IMR-90 (cell line): ENCODE results near the gene ROBO2. TPM values are rescaled to one million over a fixed set of nuclear protein-coding genes. Genes with fewer than 3 reads are reported as not detected.

ENCODE experiments used
- ATAC-seq: fragments of 200-7000 bp; cut with Tn5 transposase; 2 replicates; pipeline ENCODE4 v1.9.1; 2020; ENCODE audit warnings: low read depth, mild to moderate bottlenecking, moderate library complexity
- BruUV-seq: library from RNA; stranded (reverse); fragments of 400-500 nt; replicated peaks from 2 replicates; lab custom pipeline; 2021; lab: Mats Ljungman, UMichigan
- CTCF ChIA-PET: fragments of 300-600 bp; formaldehyde crosslinking; extraction: SDS; loops from one replicate; lab custom pipeline; 2021; ENCODE audit warnings: antibody characterized with exemption; lab: Yijun Ruan, JAX
- POLR2A ChIA-PET: fragments of 300-600 bp; sonication (Branson Sonifier 250); formaldehyde crosslinking; loops from one replicate; lab custom pipeline; 2022; ENCODE audit warnings: antibody characterized with exemption; ENCODE audit not compliant: unreplicated experiment; lab: Charles Lee
- DNase-seq: peaks from one replicate; pipeline ENCODE4 v3.0.0; 2013
- H2AFZ ChIP-seq: replicated peaks from 2 replicates; pipeline ENCODE3; 2013; ENCODE audit warnings: low read length, mild to moderate bottlenecking; ENCODE audit not compliant: poor library complexity
- H2AK5ac ChIP-seq: 2 replicates; pipeline ENCODE4 v1.6.1; 2013; ENCODE audit warnings: low read depth, low read length, inconsistent platforms
- H2AK9ac ChIP-seq: replicated peaks from 2 replicates; pipeline ENCODE3; 2013; ENCODE audit warnings: mild to moderate bottlenecking, low read depth, low read length, moderate library complexity; ENCODE audit not compliant: poor library complexity
- H2BK120ac ChIP-seq: 2 replicates; pipeline ENCODE4 v1.6.1; 2013; ENCODE audit warnings: low read depth, low read length, inconsistent platforms
- H2BK15ac ChIP-seq: 3 replicates; pipeline ENCODE4 v1.6.1; 2013; ENCODE audit warnings: low read depth, low read length, inconsistent platforms
- H2BK20ac ChIP-seq: 2 replicates; pipeline ENCODE4 v1.6.1; 2013; ENCODE audit warnings: low read depth, mild to moderate bottlenecking, inconsistent platforms, low read length, moderate library complexity
- H2BK5ac ChIP-seq: 2 replicates; pipeline ENCODE4 v1.6.1; 2013; ENCODE audit warnings: mild to moderate bottlenecking, low read depth, low read length, inconsistent platforms; ENCODE audit not compliant: poor library complexity, severe bottlenecking
- H3K14ac ChIP-seq: replicated peaks from 2 replicates; pipeline ENCODE4 v1.6.1; 2013; ENCODE audit warnings: low read depth, low read length, inconsistent platforms
- H3K18ac ChIP-seq: 2 replicates; pipeline ENCODE4 v1.6.1; 2013; ENCODE audit warnings: low read depth, low read length, control low read depth
- H3K23ac ChIP-seq: 2 replicates; pipeline ENCODE4 v1.6.1; 2013; ENCODE audit warnings: low read depth, low read length, inconsistent platforms
- H3K27ac ChIP-seq: 2 replicates; pipeline ENCODE4 v1.5.1; 2013; ENCODE audit warnings: mild to moderate bottlenecking, control low read depth, low read length; ENCODE audit not compliant: insufficient read depth
- H3K27me3 ChIP-seq: 2 replicates; pipeline ENCODE4 v1.6.1; 2013; ENCODE audit warnings: low read length; ENCODE audit not compliant: control insufficient read depth, insufficient read depth
- H3K36me3 ChIP-seq: 2 replicates; pipeline ENCODE4 v1.6.1; 2013; ENCODE audit warnings: low read length, mixed read lengths; ENCODE audit not compliant: control insufficient read depth, insufficient read depth
- H3K4ac ChIP-seq: 2 replicates; pipeline ENCODE4 v1.6.1; 2013; ENCODE audit warnings: low read depth, low read length, inconsistent platforms
- H3K4me1 ChIP-seq: 2 replicates; pipeline ENCODE4 v1.6.1; 2013; ENCODE audit warnings: low read length, mixed read lengths; ENCODE audit not compliant: control insufficient read depth, insufficient read depth
- H3K4me2 ChIP-seq: 2 replicates; pipeline ENCODE4 v1.6.1; 2013; ENCODE audit warnings: low read depth, mild to moderate bottlenecking, control low read depth, low read length, moderate library complexity
- H3K4me3 ChIP-seq: 2 replicates; pipeline ENCODE4 v1.5.1; 2013; ENCODE audit warnings: low read depth, mild to moderate bottlenecking, control low read depth, low read length, moderate library complexity; ENCODE audit not compliant: insufficient read depth
- H3K56ac ChIP-seq: 2 replicates; pipeline ENCODE4 v1.6.1; 2013; ENCODE audit warnings: low read length, inconsistent platforms; ENCODE audit not compliant: insufficient read depth; ENCODE audit errors: extremely low read depth
- H3K79me1 ChIP-seq, 2 experiments: 2 replicates each; pipeline ENCODE4 v1.6.1; 2013; ENCODE audit warnings: low read length in 2 of 2, inconsistent platforms in 1 of 2, low read depth in 1 of 2
- H3K9ac ChIP-seq: 2 replicates; pipeline ENCODE4 v1.6.1; 2013; ENCODE audit warnings: low read depth, low read length, control low read depth
- H3K9me1 ChIP-seq: 2 replicates; pipeline ENCODE4 v1.6.1; 2013; ENCODE audit warnings: low read length, inconsistent platforms; ENCODE audit not compliant: insufficient read depth
- H3K9me3 ChIP-seq: 2 replicates; pipeline ENCODE4 v1.6.1; 2013; ENCODE audit warnings: low read length; ENCODE audit not compliant: control insufficient read depth, insufficient read depth
- H4K20me1 ChIP-seq: 2 replicates; pipeline ENCODE4 v1.6.1; 2013; ENCODE audit warnings: low read length, inconsistent platforms; ENCODE audit not compliant: insufficient read depth
- H4K5ac ChIP-seq: 2 replicates; pipeline ENCODE4 v1.6.1; 2013; ENCODE audit warnings: mild to moderate bottlenecking, low read depth, low read length, control low read depth
- H4K8ac ChIP-seq, 2 experiments: 2 replicates each; pipeline ENCODE4 v1.6.1; 2013; ENCODE audit warnings: low read depth in 2 of 2, low read length in 2 of 2, control low read depth in 1 of 2, inconsistent platforms in 1 of 2
- H4K91ac ChIP-seq: 2 replicates; pipeline ENCODE4 v1.6.1; 2013; ENCODE audit warnings: low read depth, low read length, inconsistent platforms; ENCODE audit not compliant: insufficient read depth
- FOS ChIP-seq: fragments of 150-350 bp; IDR thresholded peaks from 2 replicates; pipeline ENCODE4 v1.6.1; 2016; ENCODE audit warnings: low read depth, low read length
- MAZ ChIP-seq: IDR thresholded peaks from 2 replicates; pipeline ENCODE4 v1.6.1; 2012; ENCODE audit warnings: low read depth, mild to moderate bottlenecking, low read length, improper control_type of control experiment, moderate library complexity, borderline replicate concordance
- RCOR1 ChIP-seq: IDR thresholded peaks from 2 replicates; pipeline ENCODE4 v1.6.1; 2012; ENCODE audit warnings: mild to moderate bottlenecking, low read length, improper control_type of control experiment; ENCODE audit not compliant: insufficient replicate concordance
- WGBS, 2 experiments: methylation state at CpG; one replicate each; pipeline versions ENCODE4 v1.1.5 to v1.1.7; 2013; ENCODE audit warnings: missing lambda C conversion rate in 2 of 2; ENCODE audit not compliant: insufficient read length in 1 of 2; ENCODE audit errors: extremely low coverage in 2 of 2; 5-methylcytosine and 5-hydroxymethylcytosine counted together
- dilution Hi-C: fragments of 300-500 bp; cut with HindIII; formaldehyde crosslinking; loops from one replicate; pipeline ENCODE4 v1.14.3; 2018; ENCODE audit warnings: low sequenced_read_pairs; ENCODE audit not compliant: unreplicated experiment
- in situ Hi-C: fragments of 300-500 bp; cut with MboI; formaldehyde crosslinking; loops from 3 replicates; pipeline ENCODE4 v1.14.3; 2019; ENCODE audit warnings: low sequenced_read_pairs, inconsistent platforms, mixed read lengths
- intact Hi-C: fragments of 100-400 bp; cut with micrococcal nuclease; formaldehyde crosslinking; loops from 2 replicates; pipeline ENCODE4 v1.10.0; 2022
- polyA plus RNA-seq, 3 experiments: library from polyadenylated mRNA; depleted of rRNA; stranded (reverse); fragments of >200 nt; gene quantifications; 2 replicates each; pipeline ENCODE4 v1.2.3, GENCODE V29; 2012; ENCODE audit warnings: low replicate concordance in 1 of 3
- total RNA-seq: library from RNA; depleted of rRNA; stranded (reverse); fragments of >200 nt; gene quantifications from 2 replicates; pipeline ENCODE4 v1.2.3, GENCODE V29; 2012

The ROBO2 gene
- total and polyA plus RNA-seq, 2 of the 4 experiments (the other 2 are of a cell fraction) = 9.3 to 14.5 TPM

DNA sequence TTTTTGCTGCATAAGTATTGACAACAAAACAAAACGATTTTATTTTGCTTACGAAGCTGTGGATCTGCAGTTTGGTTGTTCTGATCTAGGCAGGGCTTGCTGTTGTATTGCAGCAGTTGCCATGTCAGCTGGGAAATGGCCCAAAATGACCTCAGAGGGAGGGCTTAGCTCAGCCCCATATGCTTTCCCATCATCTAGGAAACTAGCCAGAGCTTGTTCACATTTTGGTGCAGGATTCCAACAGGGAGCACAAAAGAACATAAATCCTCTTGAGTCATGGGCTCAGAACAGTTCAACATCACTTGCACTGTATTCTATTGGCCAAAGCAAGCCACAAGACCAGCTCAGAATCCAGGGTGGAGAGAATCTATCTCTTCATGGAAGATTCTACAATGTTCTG, 42.2 kb upstream of the ROBO2 start:
- peak; percentile 61 for DNase-seq
- H2AK9ac ChIP-seq = no peak overlapping the region

More for the DNA sequence above, 42.2 kb upstream of the ROBO2 start:
- intact Hi-C loops (no loop called here), in situ Hi-C loops (no loop called here), dilution Hi-C loops (no loop called here)
- H2AFZ ChIP-seq = no peak overlapping the region
- POLR2A ChIA-PET = no interaction called here
- no peak overlapping the region for H2BK20ac ChIP-seq
- H3K56ac ChIP-seq = no peak overlapping the region
- TF ChIP-seq MAZ (no peak), FOS (no peak), RCOR1 (no peak)
- H2BK15ac ChIP-seq = no peak overlapping the region
- H3K79me1 ChIP-seq = no peaks in the 10 kb centered on the region
- no peak overlapping the region for H3K4me3 ChIP-seq
- no peak overlapping the region for H3K27ac ChIP-seq
- no peak overlapping the region for H4K5ac ChIP-seq
- H2BK5ac ChIP-seq = no peak overlapping the region
- H4K91ac ChIP-seq = no peak overlapping the region
- no TSS peak for BruUV-seq
- H3K18ac ChIP-seq = no peak overlapping the region
- no peak overlapping the region for H3K14ac ChIP-seq
- H3K9me1 ChIP-seq = no peaks in the 10 kb centered on the region
- peak; percentile 63 for ATAC-seq
- no peak overlapping the region for H3K9ac ChIP-seq
- no peak overlapping the region for H2AK5ac ChIP-seq
- H3K4ac ChIP-seq = no peak overlapping the region
- no CpG with 5 or more reads among the region's 2 CpGs for WGBS, 2 experiments
- no peak overlapping the region for H2BK120ac ChIP-seq
- H3K4me2 ChIP-seq = no peak overlapping the region
- no peaks in the 10 kb centered on the region for H3K36me3 ChIP-seq
- no peaks in the 10 kb centered on the region for H3K27me3 ChIP-seq
- H4K20me1 ChIP-seq = no peaks in the 10 kb centered on the region
- no peak overlapping the region for H3K23ac ChIP-seq
- CTCF ChIA-PET = no interaction called here
- H4K8ac ChIP-seq = no peak overlapping the region
- no peaks in the 10 kb centered on the region for H3K9me3 ChIP-seq
- no peaks in the 10 kb centered on the region for H3K4me1 ChIP-seq
